BLaER1 treated with 17β-estradiol and CSF1 and Interleukin-3, amounts not matched to agents 10 nM and 100 nM (cell line): Measurements from ENCODE around the gene AHSP.

Experiments used
- H3K27ac ChIP-seq, 11 experiments: shearing (Covaris generic); formaldehyde crosslinking; 2 replicates each; pipeline ENCODE4 v1.8.1; 2022
- H3K27me3 ChIP-seq, 11 experiments: shearing (Covaris generic); formaldehyde crosslinking; 2 replicates each; pipeline ENCODE4 v1.8.1; 2022
- H3K36me3 ChIP-seq, 11 experiments: shearing (Covaris generic); formaldehyde crosslinking; 2 replicates each; pipeline ENCODE4 v1.8.1; 2022
- H3K4me1 ChIP-seq, 10 experiments: shearing (Covaris generic); formaldehyde crosslinking; 2 replicates each; pipeline ENCODE4 v1.8.1; 2022
- H3K4me2 ChIP-seq, 11 experiments: shearing (Covaris generic); formaldehyde crosslinking; 2 replicates each; pipeline ENCODE4 v1.8.1; 2022
- H3K4me3 ChIP-seq, 10 experiments: shearing (Covaris generic); formaldehyde crosslinking; 2 replicates each; pipeline ENCODE4 v1.8.1; 2022
- H3K9ac ChIP-seq, 11 experiments: shearing (Covaris generic); formaldehyde crosslinking; 2 replicates each; pipeline ENCODE4 v1.8.1; 2022
- H3K9me3 ChIP-seq, 11 experiments: shearing (Covaris generic); formaldehyde crosslinking; replicated peaks in 1 of 11; 2 replicates each; pipeline ENCODE4 v1.8.1; 2022
- H4K20me1 ChIP-seq, 11 experiments: shearing (Covaris generic); formaldehyde crosslinking; 2 replicates each; pipeline ENCODE4 v1.8.1; 2022
- Cebpa-rat ChIP-seq, 11 experiments: shearing (Covaris generic); IDR thresholded peaks; 2 replicates each; pipeline ENCODE4 v1.8.1; 2022

Gene AHSP

GRCh38 chr16:31505483-31505882 lies 22.2 kb upstream of the AHSP start:
- H3K9ac ChIP-seq = peak overlapping the region in 10 of 11 experiments; percentile 1 to 49 (median 33); a peak in 13 of 22 replicates
- H3K9me3 ChIP-seq = no peaks in the 10 kb centered on the region
- H3K27me3 ChIP-seq = no peaks in the 10 kb centered on the region
- H3K4me2 ChIP-seq = peak overlapping the region; percentile 81 to 98 (median 95)
- H3K4me1 ChIP-seq = peaks cover 51 to 70% (median 59%) of the 10 kb centered on the region in 10 experiments
- peaks cover 0 to 27% (median 7%) of the 10 kb centered on the region in 11 experiments; a peak in 8 of 22 replicates for H4K20me1 ChIP-seq
- peak overlapping the region in 2 of 10 experiments; percentile 19 to 27; a peak in 4 of 20 replicates for H3K4me3 ChIP-seq
- H3K27ac ChIP-seq = peak overlapping the region in 9 of 11 experiments; percentile 12 to 48 (median 21); a peak in 12 of 22 replicates
- H3K36me3 ChIP-seq = peaks cover 3 to 28% (median 7%) of the 10 kb centered on the region in 11 experiments; a peak in 20 of 22 replicates
- no peak for TF ChIP-seq Cebpa-rat (IDR thresholded peaks at IDR 0.05)

- Histone ChIP-seq H3K36me3 (peaks cover 0 to 10% (median 0%) of the 10 kb centered on the region in 11 experiments; a peak in 1 of 22 replicates), H3K9ac (peak overlapping the region; percentile 83 to 95 (median 91)), H3K4me3 (peak overlapping the region; percentile 75 to 99 (median 92)), H3K9me3 (peaks cover 0 to 7% (median 0%) of the 10 kb centered on the region in 11 experiments; a peak in 1 of 22 replicates), H4K20me1 (peaks cover 0 to 27% (median 6%) of the 10 kb centered on the region in 11 experiments; a peak in 7 of 22 replicates), H3K4me1 (peaks cover 51 to 67% (median 59%) of the 10 kb centered on the region in 10 experiments), H3K27ac (peak overlapping the region; percentile 81 to 93 (median 89)), H3K4me2 (peak overlapping the region; percentile 81 to 98 (median 95)), H3K27me3 (no peaks in the 10 kb centered on the region)
- TF ChIP-seq Cebpa-rat (IDR thresholded peaks at IDR 0.05) = no peak
Measured at GRCh38 chr16:31507617-31507928, 20.1 kb upstream of the AHSP start.

- peaks cover 51 to 61% (median 57%) of the 10 kb centered on the region in 10 experiments for H3K4me1 ChIP-seq
- H3K9me3 ChIP-seq = peaks cover 0 to 12% (median 0%) of the 10 kb centered on the region in 11 experiments; a peak in 4 of 22 replicates
- no peak for TF ChIP-seq Cebpa-rat (IDR thresholded peaks at IDR 0.05)
- H3K27ac ChIP-seq = peak within 1 kb of the TSS; percentile 81 to 93 (median 89)
- H3K4me3 ChIP-seq = peak within 1 kb of the TSS; percentile 75 to 99 (median 92)
- peak within 1 kb of the TSS; percentile 83 to 95 (median 91) for H3K9ac ChIP-seq
- H3K4me2 ChIP-seq = peak within 1 kb of the TSS; percentile 85 to 98 (median 95)
- peaks cover 0 to 27% (median 6%) of the 10 kb centered on the region in 11 experiments; a peak in 7 of 22 replicates for H4K20me1 ChIP-seq
- H3K36me3 ChIP-seq = peaks cover 0 to 10% (median 0%) of the 10 kb centered on the region in 11 experiments; a peak in 1 of 22 replicates
- H3K27me3 ChIP-seq = no peaks in the 10 kb centered on the region
Measured at GRCh38 chr16:31507929-31508705, 19.6 kb upstream of the AHSP start, which contains the start of gene RUSF1. RUSF1 (minus strand) TSS chr16:31508391; CDS start chr16:31508373, 18 bp downstream.

GRCh38 chr16:31508706-31509195 lies 18.9 kb upstream of the AHSP start:
- Histone ChIP-seq H3K4me2 (peak overlapping the region; percentile 85 to 98 (median 95)), H3K27ac (peak overlapping the region; percentile 81 to 93 (median 89)), H3K4me1 (peaks cover 48 to 55% (median 51%) of the 10 kb centered on the region in 10 experiments), H3K9me3 (peaks cover 0 to 13% (median 0%) of the 10 kb centered on the region in 11 experiments; a peak in 4 of 22 replicates), H3K9ac (peak overlapping the region; percentile 83 to 95 (median 91)), H4K20me1 (peaks cover 0 to 27% (median 6%) of the 10 kb centered on the region in 11 experiments; a peak in 7 of 22 replicates), H3K27me3 (no peaks in the 10 kb centered on the region), H3K4me3 (peak overlapping the region; percentile 75 to 99 (median 92)), H3K36me3 (peaks cover 0 to 10% (median 0%) of the 10 kb centered on the region in 11 experiments; a peak in 1 of 22 replicates)
- no peak for TF ChIP-seq Cebpa-rat (IDR thresholded peaks at IDR 0.05)

- H3K9me3 ChIP-seq = peaks cover 18 to 38% (median 24%) of the 10 kb centered on the region in 11 experiments; a peak in 21 of 22 replicates
- H4K20me1 ChIP-seq = no peaks in the 10 kb centered on the region
- H3K27me3 ChIP-seq = no peaks in the 10 kb centered on the region
- H3K4me2 ChIP-seq = no peak overlapping the region
- H3K4me3 ChIP-seq = no peak overlapping the region
- H3K36me3 ChIP-seq = no peaks in the 10 kb centered on the region
- TF ChIP-seq Cebpa-rat (IDR thresholded peaks at IDR 0.05) = no peak
- no peak overlapping the region for H3K9ac ChIP-seq
- no peak overlapping the region for H3K27ac ChIP-seq
- H3K4me1 ChIP-seq = peaks cover 10 to 16% (median 13%) of the 10 kb centered on the region in 10 experiments
Measured at GRCh38 chr16:31513126-31513525, 14.6 kb upstream of the AHSP start.

- Histone ChIP-seq H3K9ac (no peak overlapping the region), H4K20me1 (no peaks in the 10 kb centered on the region), H3K27ac (no peak overlapping the region), H3K4me2 (no peak overlapping the region), H3K4me1 (peaks cover 9 to 14% (median 11%) of the 10 kb centered on the region in 10 experiments), H3K4me3 (no peak overlapping the region), H3K27me3 (no peaks in the 10 kb centered on the region), H3K36me3 (no peaks in the 10 kb centered on the region), H3K9me3 (peaks cover 18 to 43% (median 27%) of the 10 kb centered on the region in 11 experiments; a peak in 21 of 22 replicates)
- TF ChIP-seq Cebpa-rat (IDR thresholded peaks at IDR 0.05) = no peak
Measured at GRCh38 chr16:31513884-31514283, 13.8 kb upstream of the AHSP start.

- Histone ChIP-seq H4K20me1 (no peaks in the 10 kb centered on the region), H3K9ac (no peak overlapping the region), H3K36me3 (no peaks in the 10 kb centered on the region), H3K27ac (no peak overlapping the region), H3K4me2 (no peak overlapping the region), H3K4me1 (no peaks in the 10 kb centered on the region), H3K27me3 (no peaks in the 10 kb centered on the region), H3K9me3 (peaks cover 18 to 33% (median 25%) of the 10 kb centered on the region in 11 experiments; a peak in 21 of 22 replicates), H3K4me3 (no peak overlapping the region)
- no peak for TF ChIP-seq Cebpa-rat (IDR thresholded peaks at IDR 0.05)
Measured at GRCh38 chr16:31517800-31518402, 9.8 kb upstream of the AHSP start.

- H3K4me3 ChIP-seq = no peak overlapping the region
- H3K9ac ChIP-seq = no peak overlapping the region
- TF ChIP-seq Cebpa-rat (IDR thresholded peaks at IDR 0.05) = no peak
- H3K9me3 ChIP-seq = peaks cover 18 to 30% (median 24%) of the 10 kb centered on the region in 11 experiments; a peak in 21 of 22 replicates
- no peaks in the 10 kb centered on the region for H3K27me3 ChIP-seq
- no peak overlapping the region for H3K4me2 ChIP-seq
- H3K36me3 ChIP-seq = no peaks in the 10 kb centered on the region
- H4K20me1 ChIP-seq = no peaks in the 10 kb centered on the region
- no peaks in the 10 kb centered on the region for H3K4me1 ChIP-seq
- no peak overlapping the region for H3K27ac ChIP-seq
Measured at GRCh38 chr16:31519759-31520431, 7.8 kb upstream of the AHSP start.
